GM12873 (cell line): ENCODE results near the gene PLTP.

Experiments
- CTCF ChIP-seq: IDR thresholded peaks from 2 replicates; pipeline ENCODE4 v1.5.1; 2012; ENCODE audit warnings: low read depth, mild to moderate bottlenecking, moderate library complexity, low read length, control low read depth; ENCODE audit not compliant: insufficient read depth; ENCODE audit errors: missing control alignments

Gene PLTP

GRCh38 chr20:45874576-45874975 lies 37.4 kb downstream of the PLTP start:
- TF ChIP-seq CTCF = no peak

- no peak for TF ChIP-seq CTCF
These were observed 38.4 kb downstream of the PLTP start for GRCh38 chr20:45873409-45874103.

GRCh38 chr20:45872626-45873025 lies 39.3 kb downstream of the PLTP start:
- no peak for TF ChIP-seq CTCF

GRCh38 chr20:45867819-45868176 lies 44.2 kb downstream of the PLTP start:
- TF ChIP-seq CTCF = no peak

GRCh38 chr20:45867136-45867818 lies 44.7 kb downstream of the PLTP start:
- no peak for TF ChIP-seq CTCF

- TF ChIP-seq CTCF = no peak
These were observed 45.5 kb downstream of the PLTP start for GRCh38 chr20:45866454-45866853.

GRCh38 chr20:45863543-45864470 lies 48.1 kb downstream of the PLTP start:
- no peak for TF ChIP-seq CTCF
